ENCODE results near the gene EPGN.

GRCh38 chr4:74323663-74324062 lies 15.4 kb downstream of the EPGN start:
- no peak for TF ChIP-seq CTCF (optimal IDR thresholded peaks at IDR 0.05 in 1 of 3, IDR thresholded peaks at IDR 0.05 in 1 of 3, conservative IDR thresholded peaks at IDR 0.05 in 1 of 3; ENCODE audit: extremely low read depth in 1 of 3, insufficient read depth in 2 of 3, low read length in 3 of 3)
- TF ChIP-seq EZH2 (IDR thresholded peaks at IDR 0.05; ENCODE audit: low read length) = no peak
